ENCODE results near the gene UBE3D. TPM values are rescaled to one million over a fixed set of nuclear protein-coding genes. Genes with fewer than 3 reads are reported as not detected.
A peak's percentile ranks its signal among the peaks of the same experiment; 100 is the strongest.

UBE3D gene
- total RNA-seq, 1 experiment from 2014 or later = 5.5 TPM

GRCh38 chr6:82842721-82843120, 222.9 kb downstream of the UBE3D start:
- Mint-ChIP-seq H3K9me3 (ENCODE audit: unreplicated experiment) (no peaks in the 10 kb centered on the region), H3K4me1 (ENCODE audit: insufficient read depth, unreplicated experiment) (no peaks in the 10 kb centered on the region), H3K4me3 (ENCODE audit: unreplicated experiment) (no peak overlapping the region), H3K27me3 (ENCODE audit: insufficient read depth, unreplicated experiment) (no peaks in the 10 kb centered on the region), H3K36me3 (ENCODE audit: insufficient read depth, unreplicated experiment) (no peaks in the 10 kb centered on the region), H3K27ac (ENCODE audit: low read depth, unreplicated experiment) (no peak overlapping the region)
- CTCF ChIA-PET = interaction anchor here (0.6 kb wide), 1 partner anchor 475 kb away, joined by 3 read pairs; no protein-coding TSS in a partner anchor
- DNase-seq (ENCODE audit: unreplicated experiment) = peak; percentile 46
- no TSS peak for BruUV-seq (replicated peaks)
- TF ChIP-seq CTCF (IDR thresholded peaks at IDR 0.05; ENCODE audit: unreplicated experiment) = no peak
- POLR2A ChIA-PET = no interaction called here
- intact Hi-C loops (cut with micrococcal nuclease) = no loop called here

Other genes starting within 250 kb of the UBE3D start
- 25.8 and 31.3 TPM in 2 replicates for gene DOP1A, start 1.8 kb upstream of the UBE3D start, total RNA-seq (2022)
- gene PGM3, start 127.4 kb upstream of the UBE3D start, total RNA-seq (2022) = 117 and 150 TPM in 2 replicates
- gene RWDD2A, start 127.5 kb upstream of the UBE3D start, total RNA-seq (2022) = 6.5 and 7.5 TPM in 2 replicates